Embryonic facial prominence (tissue), 1 donor: ENCODE data around the gene HLA-DMB.

ENCODE experiments used
- DNase-seq: peaks from one replicate; pipeline ENCODE4 v3.0.0-alpha.2; 2016; ENCODE audit errors: extremely low spot score

Gene HLA-DMB

GRCh38 chr6:32940656-32941213, at the start of gene HLA-DMB:
Gene HLA-DMB, minus strand, starts transcription at chr6:32941028. Its CDS starts 221 bp downstream, at chr6:32940807.
- no peak for DNase-seq

GRCh38 chr6:32989368-32989767, 48.5 kb upstream of the HLA-DMB start:
- DNase-seq = no peak

- DNase-seq = peak; percentile 48
Observed at GRCh38 chr6:32984622-32985389, 44.0 kb upstream of the HLA-DMB start.

GRCh38 chr6:32983964-32984621, 43.3 kb upstream of the HLA-DMB start:
- DNase-seq = no peak

GRCh38 chr6:32983493-32983848, 42.6 kb upstream of the HLA-DMB start:
- DNase-seq = no peak

GRCh38 chr6:32982702-32983492, 42.1 kb upstream of the HLA-DMB start:
- no peak for DNase-seq

GRCh38 chr6:32982084-32982701, 41.4 kb upstream of the HLA-DMB start:
- DNase-seq = no peak

- no peak for DNase-seq
Observed at GRCh38 chr6:32980488-32981038, 39.7 kb upstream of the HLA-DMB start.

GRCh38 chr6:32979720-32980487, 39.1 kb upstream of the HLA-DMB start:
- DNase-seq = no peak

- no peak for DNase-seq
Observed at GRCh38 chr6:32977953-32978324, 37.1 kb upstream of the HLA-DMB start.

GRCh38 chr6:32977272-32977952, 36.6 kb upstream of the HLA-DMB start:
- no peak for DNase-seq

GRCh38 chr6:32976334-32977069, 35.7 kb upstream of the HLA-DMB start:
- no peak for DNase-seq

- DNase-seq = no peak
Observed at GRCh38 chr6:32975886-32976285, 35.1 kb upstream of the HLA-DMB start.

- no peak for DNase-seq
Observed at GRCh38 chr6:32974541-32975308, 33.9 kb upstream of the HLA-DMB start.

- no peak for DNase-seq
Observed at GRCh38 chr6:32974016-32974333, 33.1 kb upstream of the HLA-DMB start.

- no peak for DNase-seq
Observed at GRCh38 chr6:32973144-32974015, 32.6 kb upstream of the HLA-DMB start.

GRCh38 chr6:32972353-32973143, 31.7 kb upstream of the HLA-DMB start:
- DNase-seq = no peak
